ENCODE data around the gene OXA1L. TPM values are rescaled to one million over a fixed set of nuclear protein-coding genes. Genes with fewer than 3 reads are reported as not detected.

OXA1L gene
- total RNA-seq, 1 experiment from 2014 or later: 76.5 TPM

- no peak overlapping the region for H3K4me3 Mint-ChIP-seq (ENCODE audit: low read depth, unreplicated experiment)
- CTCF ChIA-PET: no interaction called here
- BruUV-seq (replicated peaks): no TSS peak
- H3K4me1 Mint-ChIP-seq (ENCODE audit: low read depth, unreplicated experiment): peaks cover 12% of the 10 kb centered on the region
- H3K36me3 Mint-ChIP-seq (ENCODE audit: insufficient read depth, unreplicated experiment): no peaks in the 10 kb centered on the region
- H3K27ac Mint-ChIP-seq (ENCODE audit: unreplicated experiment): no peak overlapping the region
- no peak for DNase-seq
- intact Hi-C loops (cut with micrococcal nuclease; ENCODE audit: unreplicated experiment): no loop called here
- H3K27me3 Mint-ChIP-seq (ENCODE audit: unreplicated experiment): no peaks in the 10 kb centered on the region
- no peak for TF ChIP-seq CTCF (IDR thresholded peaks at IDR 0.05; ENCODE audit: unreplicated experiment)
- no peaks in the 10 kb centered on the region for H3K9me3 Mint-ChIP-seq (ENCODE audit: low read depth, unreplicated experiment)
These were observed 13.7 kb downstream of the OXA1L start for GRCh38 chr14:22780105-22780679.

- Mint-ChIP-seq H3K4me1 (ENCODE audit: low read depth, unreplicated experiment) (peaks cover 12% of the 10 kb centered on the region), H3K4me3 (ENCODE audit: low read depth, unreplicated experiment) (no peak overlapping the region), H3K36me3 (ENCODE audit: insufficient read depth, unreplicated experiment) (no peaks in the 10 kb centered on the region), H3K27ac (ENCODE audit: unreplicated experiment) (no peak overlapping the region), H3K9me3 (ENCODE audit: low read depth, unreplicated experiment) (no peaks in the 10 kb centered on the region), H3K27me3 (ENCODE audit: unreplicated experiment) (no peaks in the 10 kb centered on the region)
- no TSS peak for BruUV-seq (replicated peaks)
- no peak for TF ChIP-seq CTCF (IDR thresholded peaks at IDR 0.05; ENCODE audit: unreplicated experiment)
- DNase-seq: no peak
- intact Hi-C loops (cut with micrococcal nuclease; ENCODE audit: unreplicated experiment): no loop called here
- CTCF ChIA-PET: interaction anchor here (0.5 to 1.0 kb wide), 3 partner anchors 8 to 72 kb away, joined by 3 read pairs; no protein-coding TSS in a partner anchor
These were observed 14.4 kb downstream of the OXA1L start for GRCh38 chr14:22780941-22781300.

GRCh38 chr14:22781301-22781991 is 15.0 kb downstream of the OXA1L start:
- H3K4me3 Mint-ChIP-seq (ENCODE audit: low read depth, unreplicated experiment): no peak overlapping the region
- no peak for TF ChIP-seq CTCF (IDR thresholded peaks at IDR 0.05; ENCODE audit: unreplicated experiment)
- DNase-seq: no peak
- intact Hi-C loops (cut with micrococcal nuclease; ENCODE audit: unreplicated experiment): no loop called here
- H3K4me1 Mint-ChIP-seq (ENCODE audit: low read depth, unreplicated experiment): peaks cover 12% of the 10 kb centered on the region
- no peaks in the 10 kb centered on the region for H3K27me3 Mint-ChIP-seq (ENCODE audit: unreplicated experiment)
- H3K9me3 Mint-ChIP-seq (ENCODE audit: low read depth, unreplicated experiment): no peaks in the 10 kb centered on the region
- CTCF ChIA-PET: interaction anchor here (0.5 to 1.0 kb wide), 5 partner anchors 8 to 73 kb away, joined by 3 to 4 read pairs (median 3); no protein-coding TSS in a partner anchor
- H3K27ac Mint-ChIP-seq (ENCODE audit: unreplicated experiment): peak overlapping the region; percentile 12
- BruUV-seq (replicated peaks): no TSS peak
- no peaks in the 10 kb centered on the region for H3K36me3 Mint-ChIP-seq (ENCODE audit: insufficient read depth, unreplicated experiment)

- H3K9me3 Mint-ChIP-seq (ENCODE audit: low read depth, unreplicated experiment): no peaks in the 10 kb centered on the region
- intact Hi-C loops (cut with micrococcal nuclease; ENCODE audit: unreplicated experiment): no loop called here
- DNase-seq: no peak
- no peak overlapping the region for H3K4me3 Mint-ChIP-seq (ENCODE audit: low read depth, unreplicated experiment)
- H3K27ac Mint-ChIP-seq (ENCODE audit: unreplicated experiment): no peak overlapping the region
- H3K27me3 Mint-ChIP-seq (ENCODE audit: unreplicated experiment): no peaks in the 10 kb centered on the region
- CTCF ChIA-PET: interaction anchor here (0.6 kb wide), 1 partner anchor 64 kb away, joined by 5 read pairs; no protein-coding TSS in a partner anchor
- TF ChIP-seq CTCF (IDR thresholded peaks at IDR 0.05; ENCODE audit: unreplicated experiment): no peak
- H3K36me3 Mint-ChIP-seq (ENCODE audit: insufficient read depth, unreplicated experiment): no peaks in the 10 kb centered on the region
- BruUV-seq (replicated peaks): no TSS peak
- H3K4me1 Mint-ChIP-seq (ENCODE audit: low read depth, unreplicated experiment): peaks cover 16% of the 10 kb centered on the region
These were observed 20.2 kb downstream of the OXA1L start for GRCh38 chr14:22786685-22787084.
